Tibial artery (tissue), 4 donors: Measurements from ENCODE around the gene RBMS2.

Experiments used
- DNase-seq, 2 donors: peaks; one replicate each; pipeline ENCODE4 v3.0.0-alpha.2; 2019
- H3K27ac ChIP-seq, 2 donors: fragments of 200-600 bp; sonication (generic) in 1 of 2; 1 replicate in 1 of 2; 2 replicates in 1 of 2; pipeline ENCODE4 v1.5.1; 2018 to 2019; ENCODE audit warnings: mild to moderate bottlenecking in 1 of 2
- H3K27me3 ChIP-seq, 2 donors: fragments of 200-600 bp; sonication (generic) in 1 of 2; one replicate each; pipeline versions ENCODE4 v1.5.1 to v1.6.0; 2016 to 2019
- H3K36me3 ChIP-seq, 3 donors: fragments of 200-600 bp; sonication (generic) in 2 of 3; one replicate each; pipeline ENCODE4 v1.5.1; 2016 to 2019; ENCODE audit warnings: mild to moderate bottlenecking in 2 of 3
- H3K4me1 ChIP-seq, 4 donors: fragments of 200-600 bp; sonication (generic) in 2 of 4; 1 replicate in 3 of 4; 2 replicates in 1 of 4; pipeline ENCODE4 v1.5.1; 2016 to 2019
- H3K4me3 ChIP-seq, 2 donors: fragments of 200-600 bp; sonication (generic) in 1 of 2; 1 replicate in 1 of 2; 2 replicates in 1 of 2; pipeline ENCODE4 v1.5.1; 2018 to 2019; ENCODE audit warnings: mild to moderate bottlenecking in 2 of 2
- H3K9me3 ChIP-seq, 3 donors: fragments of 200-600 bp; sonication (generic) in 1 of 3; one replicate each; pipeline ENCODE4 v1.5.1; 2016 to 2019
- intact Hi-C: fragments of 100-400 bp; cut with DNase I; formaldehyde crosslinking; loops from one replicate; pipeline ENCODE4 v1.15.0; 2023; ENCODE audit warnings: low total_unique reads
- TF ChIP-seq, protein P1 (sequence below), 2 experiments: fragments of 200-600 bp in 1 of 2; fragments of 450-650 bp in 1 of 2; IDR thresholded peaks; one replicate each; pipeline ENCODE4 v1.5.1; 2017 to 2019; ENCODE audit warnings: antibody characterized with exemption in 2 of 2, mild to moderate bottlenecking in 1 of 2, moderate library complexity in 1 of 2

RBMS2 gene

DNA sequence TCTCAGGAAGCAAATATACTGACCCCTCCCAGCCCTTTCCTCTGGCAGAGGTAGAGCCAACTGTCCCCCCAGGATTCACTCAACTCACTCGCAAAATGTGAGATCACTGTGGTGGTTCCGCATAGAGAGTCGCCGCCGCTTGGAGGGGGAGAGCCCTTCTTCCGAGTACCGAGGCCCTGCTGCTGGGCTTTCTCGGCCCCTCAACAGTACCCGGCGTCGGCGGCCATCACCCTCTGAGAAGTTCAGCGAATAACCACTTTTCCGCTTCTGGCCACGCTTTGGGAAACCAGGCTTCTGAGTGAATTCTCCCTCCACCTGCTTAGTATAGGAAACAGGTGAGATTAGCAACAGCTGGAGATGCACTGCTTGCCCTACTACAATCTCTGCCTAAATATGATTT, 77.4 kb downstream of the RBMS2 start:
- H3K9me3 ChIP-seq: no peaks in the 10 kb centered on the region
- no peak overlapping the region for H3K27ac ChIP-seq
- H3K4me3 ChIP-seq: no peak overlapping the region
- no peaks in the 10 kb centered on the region for H3K27me3 ChIP-seq
- TF ChIP-seq, protein P1, sequence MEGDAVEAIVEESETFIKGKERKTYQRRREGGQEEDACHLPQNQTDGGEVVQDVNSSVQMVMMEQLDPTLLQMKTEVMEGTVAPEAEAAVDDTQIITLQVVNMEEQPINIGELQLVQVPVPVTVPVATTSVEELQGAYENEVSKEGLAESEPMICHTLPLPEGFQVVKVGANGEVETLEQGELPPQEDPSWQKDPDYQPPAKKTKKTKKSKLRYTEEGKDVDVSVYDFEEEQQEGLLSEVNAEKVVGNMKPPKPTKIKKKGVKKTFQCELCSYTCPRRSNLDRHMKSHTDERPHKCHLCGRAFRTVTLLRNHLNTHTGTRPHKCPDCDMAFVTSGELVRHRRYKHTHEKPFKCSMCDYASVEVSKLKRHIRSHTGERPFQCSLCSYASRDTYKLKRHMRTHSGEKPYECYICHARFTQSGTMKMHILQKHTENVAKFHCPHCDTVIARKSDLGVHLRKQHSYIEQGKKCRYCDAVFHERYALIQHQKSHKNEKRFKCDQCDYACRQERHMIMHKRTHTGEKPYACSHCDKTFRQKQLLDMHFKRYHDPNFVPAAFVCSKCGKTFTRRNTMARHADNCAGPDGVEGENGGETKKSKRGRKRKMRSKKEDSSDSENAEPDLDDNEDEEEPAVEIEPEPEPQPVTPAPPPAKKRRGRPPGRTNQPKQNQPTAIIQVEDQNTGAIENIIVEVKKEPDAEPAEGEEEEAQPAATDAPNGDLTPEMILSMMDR (IDR thresholded peaks at IDR 0.05): no peak
- no peak for DNase-seq
- H3K36me3 ChIP-seq: peaks cover 70 to 80% (median 75%) of the 10 kb centered on the region in 3 donors
- intact Hi-C loops: no loop called here
- H3K4me1 ChIP-seq: peaks cover 0 to 5% (median 2%) of the 10 kb centered on the region in 4 donors

- no peaks in the 10 kb centered on the region for H3K27me3 ChIP-seq
- no peaks in the 10 kb centered on the region for H3K4me1 ChIP-seq
- DNase-seq: no peak
- peaks cover 77 to 87% (median 83%) of the 10 kb centered on the region in 3 donors for H3K36me3 ChIP-seq
- TF ChIP-seq, protein P1 (IDR thresholded peaks at IDR 0.05): no peak
- intact Hi-C loops: no loop called here
- H3K9me3 ChIP-seq: no peaks in the 10 kb centered on the region
- no peak overlapping the region for H3K27ac ChIP-seq
- H3K4me3 ChIP-seq: no peak overlapping the region
Measured at GRCh38 chr12:56599797-56600196, 78.2 kb downstream of the RBMS2 start.

DNA sequence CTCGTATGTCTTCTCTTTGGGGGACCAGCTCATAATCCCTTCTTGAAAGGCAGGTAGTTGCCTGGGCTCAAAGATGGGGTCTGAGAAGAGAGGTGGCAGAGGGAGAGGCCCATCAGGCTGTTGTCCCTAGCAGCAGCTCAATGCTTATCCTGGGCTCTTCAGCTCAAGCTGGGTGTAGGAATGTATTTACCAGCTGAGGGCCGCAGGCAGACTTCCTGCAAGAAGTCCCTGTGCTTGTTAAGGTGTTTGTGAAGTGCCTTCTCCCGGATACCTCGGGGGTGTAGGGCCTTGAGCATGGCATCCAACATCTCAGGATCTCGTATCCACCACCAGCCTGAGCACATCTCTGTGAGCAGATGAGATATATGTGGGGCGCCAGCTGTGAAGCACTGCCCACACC, 79.1 kb downstream of the RBMS2 start:
- Histone ChIP-seq H3K4me1 (no peaks in the 10 kb centered on the region), H3K36me3 (peaks cover 87 to 97% (median 92%) of the 10 kb centered on the region in 3 donors), H3K4me3 (no peak overlapping the region), H3K9me3 (no peaks in the 10 kb centered on the region), H3K27me3 (no peaks in the 10 kb centered on the region), H3K27ac (no peak overlapping the region)
- DNase-seq: no peak
- TF ChIP-seq, protein P1 (IDR thresholded peaks at IDR 0.05): no peak
- intact Hi-C loops: no loop called here

GRCh38 chr12:56601503-56601902, 79.9 kb downstream of the RBMS2 start:
- H3K36me3 ChIP-seq: peaks cover 94 to 100% (median 100%) of the 10 kb centered on the region in 3 donors
- TF ChIP-seq, protein P1 (IDR thresholded peaks at IDR 0.05): no peak
- no peaks in the 10 kb centered on the region for H3K9me3 ChIP-seq
- H3K27me3 ChIP-seq: no peaks in the 10 kb centered on the region
- intact Hi-C loops: no loop called here
- no peak for DNase-seq
- no peak overlapping the region for H3K4me3 ChIP-seq
- no peak overlapping the region for H3K27ac ChIP-seq
- no peaks in the 10 kb centered on the region for H3K4me1 ChIP-seq

DNA sequence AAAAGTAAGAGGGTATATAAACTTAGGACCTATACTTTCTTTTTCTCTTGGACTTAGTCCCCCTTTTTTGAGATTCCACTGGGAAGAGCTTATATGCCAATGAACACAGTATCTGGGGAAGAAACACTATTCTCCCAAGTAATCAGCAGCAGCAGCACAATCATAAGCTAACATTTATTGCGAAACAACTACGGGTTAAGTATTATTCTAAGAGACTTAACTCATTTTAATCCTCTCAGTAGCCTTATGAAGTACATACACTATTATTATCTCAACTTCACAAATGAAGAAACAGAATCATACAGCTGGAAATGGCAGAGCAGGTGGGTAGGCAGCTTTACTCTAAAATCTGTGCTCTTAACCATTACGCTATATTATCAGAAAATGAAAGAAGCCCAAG, 80.6 kb downstream of the RBMS2 start:
- no peak for DNase-seq
- Histone ChIP-seq H3K4me3 (no peak overlapping the region), H3K27ac (no peak overlapping the region), H3K4me1 (no peaks in the 10 kb centered on the region), H3K27me3 (no peaks in the 10 kb centered on the region), H3K9me3 (no peaks in the 10 kb centered on the region), H3K36me3 (peaks cover 95 to 100% (median 100%) of the 10 kb centered on the region in 3 donors)
- TF ChIP-seq, protein P1 (IDR thresholded peaks at IDR 0.05): no peak
- intact Hi-C loops: no loop called here

GRCh38 chr12:56604355-56604754, 82.7 kb downstream of the RBMS2 start:
- no peaks in the 10 kb centered on the region for H3K27me3 ChIP-seq
- H3K4me1 ChIP-seq: no peaks in the 10 kb centered on the region
- TF ChIP-seq, protein P1 (IDR thresholded peaks at IDR 0.05): no peak
- H3K36me3 ChIP-seq: peaks cover 98 to 100% (median 100%) of the 10 kb centered on the region in 3 donors
- H3K27ac ChIP-seq: no peak overlapping the region
- H3K9me3 ChIP-seq: no peaks in the 10 kb centered on the region
- intact Hi-C loops: no loop called here
- no peak for DNase-seq
- H3K4me3 ChIP-seq: no peak overlapping the region
